Measurements from ENCODE around the gene ACBD6. TPM values are rescaled to one million over a fixed set of nuclear protein-coding genes. Genes with fewer than 3 reads are reported as not detected.

Gene ACBD6
- total RNA-seq, 2 donors from 2014 or later, result 43.2 to 54.5 TPM

DNA sequence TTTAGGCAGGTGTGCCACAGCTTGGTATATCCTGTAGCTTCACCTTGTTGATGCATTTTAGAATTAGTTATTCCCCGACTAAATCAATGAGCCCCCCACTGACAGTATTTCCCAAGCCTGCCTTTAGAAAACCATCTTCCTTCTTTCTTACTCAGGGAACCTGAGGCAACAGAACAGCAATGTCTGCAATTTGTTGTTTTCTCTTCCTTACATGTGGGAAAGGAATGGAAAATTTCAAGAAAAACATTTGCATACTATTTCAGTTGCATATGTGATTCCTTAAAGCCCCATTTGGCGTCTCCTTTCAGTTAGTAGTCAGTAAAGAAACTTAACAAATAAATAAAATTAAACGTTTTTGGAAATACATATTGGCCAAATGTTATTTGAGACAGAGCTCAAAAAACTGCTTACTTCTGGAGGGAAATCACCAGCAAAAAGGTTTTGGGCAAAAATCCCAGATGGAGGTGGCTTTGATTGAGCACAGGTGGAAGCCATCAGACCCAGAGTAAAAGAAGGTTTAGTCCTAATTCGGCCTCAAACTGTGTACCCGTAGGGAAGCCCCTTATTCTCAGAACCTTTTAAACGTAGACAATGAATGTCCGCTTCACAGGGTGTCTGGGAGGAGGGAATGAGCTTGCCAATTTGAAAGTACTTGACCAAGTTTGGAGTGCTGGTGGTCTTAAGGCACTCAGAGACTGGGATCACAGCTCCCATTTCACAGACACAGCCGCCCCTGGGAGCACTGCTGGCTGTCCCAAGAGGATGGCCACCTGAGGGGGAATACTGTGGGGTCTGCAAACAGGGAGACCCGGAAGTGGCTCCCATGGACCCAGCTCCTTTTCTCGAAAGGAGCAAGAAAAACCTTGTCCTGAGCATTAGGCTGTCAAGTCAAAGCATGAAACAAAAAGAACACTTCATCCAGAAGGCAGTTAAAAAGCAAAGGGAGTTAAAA, 263.0 kb downstream of the ACBD6 start:
- H3K4me3 Mint-ChIP-seq, result no peak overlapping the region
- peak; percentile 62 for DNase-seq
- H3K9me3 Mint-ChIP-seq, result no peaks in the 10 kb centered on the region
- WGBS, 2 experiments (ENCODE audit: insufficient coverage in 1 of 2, insufficient read length in 1 of 2), result 13 to 15% methylated on average over 7 to 10 of the region's 10 CpGs
- Histone ChIP-seq H3K4me3 (ENCODE audit: low read length) (no peak overlapping the region), H3K4me1 (ENCODE audit: control insufficient read depth, insufficient read depth, low read length) (peaks cover 2% of the 10 kb centered on the region), H3K9me3 (ENCODE audit: control insufficient read depth, low read length) (no peaks in the 10 kb centered on the region), H3K27me3 (ENCODE audit: control insufficient read depth, insufficient read depth, low read length, poor library complexity, severe bottlenecking) (peaks cover 87% of the 10 kb centered on the region), H3K27ac (ENCODE audit: low read depth, low read length) (no peak overlapping the region), H3K36me3 (ENCODE audit: control insufficient read depth, insufficient read depth, low read length) (no peaks in the 10 kb centered on the region), H3K9ac (ENCODE audit: extremely low read depth, low read length, poor library complexity, severe bottlenecking) (no peak overlapping the region)
- no peaks in the 10 kb centered on the region for H3K36me3 Mint-ChIP-seq (ENCODE audit: low read depth)
- H3K4me1 Mint-ChIP-seq, result peaks cover 31% of the 10 kb centered on the region
- TF ChIP-seq, protein P1, sequence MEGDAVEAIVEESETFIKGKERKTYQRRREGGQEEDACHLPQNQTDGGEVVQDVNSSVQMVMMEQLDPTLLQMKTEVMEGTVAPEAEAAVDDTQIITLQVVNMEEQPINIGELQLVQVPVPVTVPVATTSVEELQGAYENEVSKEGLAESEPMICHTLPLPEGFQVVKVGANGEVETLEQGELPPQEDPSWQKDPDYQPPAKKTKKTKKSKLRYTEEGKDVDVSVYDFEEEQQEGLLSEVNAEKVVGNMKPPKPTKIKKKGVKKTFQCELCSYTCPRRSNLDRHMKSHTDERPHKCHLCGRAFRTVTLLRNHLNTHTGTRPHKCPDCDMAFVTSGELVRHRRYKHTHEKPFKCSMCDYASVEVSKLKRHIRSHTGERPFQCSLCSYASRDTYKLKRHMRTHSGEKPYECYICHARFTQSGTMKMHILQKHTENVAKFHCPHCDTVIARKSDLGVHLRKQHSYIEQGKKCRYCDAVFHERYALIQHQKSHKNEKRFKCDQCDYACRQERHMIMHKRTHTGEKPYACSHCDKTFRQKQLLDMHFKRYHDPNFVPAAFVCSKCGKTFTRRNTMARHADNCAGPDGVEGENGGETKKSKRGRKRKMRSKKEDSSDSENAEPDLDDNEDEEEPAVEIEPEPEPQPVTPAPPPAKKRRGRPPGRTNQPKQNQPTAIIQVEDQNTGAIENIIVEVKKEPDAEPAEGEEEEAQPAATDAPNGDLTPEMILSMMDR (conservative IDR thresholded peaks at IDR 0.05), result no peak
- no peak overlapping the region for H3K27ac Mint-ChIP-seq
- H3K27me3 Mint-ChIP-seq (ENCODE audit: insufficient read depth), result peaks cover 87% of the 10 kb centered on the region

DNA sequence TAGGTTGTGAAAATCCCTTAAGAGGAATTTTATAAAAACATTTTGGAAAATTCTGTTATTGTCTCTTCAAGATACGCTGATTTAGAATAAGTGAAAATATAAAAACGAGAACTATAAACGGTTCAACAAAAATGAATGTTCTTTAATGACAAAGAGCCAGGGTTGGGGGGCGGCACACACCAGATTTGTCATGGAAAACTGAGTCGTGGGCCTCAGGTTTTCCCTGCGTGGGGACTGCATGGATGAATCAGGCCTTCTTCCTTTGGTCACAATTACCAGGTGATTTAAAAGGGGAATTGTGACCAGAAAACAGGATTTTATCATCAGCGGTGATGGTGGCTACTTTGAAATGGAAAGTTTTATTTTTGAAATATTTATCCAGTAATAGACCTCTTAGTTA, 263.7 kb downstream of the ACBD6 start:
- H3K9me3 ChIP-seq (ENCODE audit: control insufficient read depth, low read length), result no peaks in the 10 kb centered on the region
- H3K9ac ChIP-seq (ENCODE audit: extremely low read depth, low read length, poor library complexity, severe bottlenecking), result no peak overlapping the region
- peaks cover 3% of the 10 kb centered on the region for H3K4me1 ChIP-seq (ENCODE audit: control insufficient read depth, insufficient read depth, low read length)
- TF ChIP-seq, protein P1 (conservative IDR thresholded peaks at IDR 0.05), result no peak
- peaks cover 94% of the 10 kb centered on the region for H3K27me3 ChIP-seq (ENCODE audit: control insufficient read depth, insufficient read depth, low read length, poor library complexity, severe bottlenecking)
- WGBS, 2 experiments (ENCODE audit: insufficient coverage in 1 of 2, insufficient read length in 1 of 2), result 31 to 34% methylated on average over 6 to 7 of the region's 7 CpGs
- H3K27ac ChIP-seq (ENCODE audit: low read depth, low read length), result no peak overlapping the region
- Mint-ChIP-seq H3K4me1 (peaks cover 35% of the 10 kb centered on the region), H3K4me3 (no peak overlapping the region), H3K9me3 (no peaks in the 10 kb centered on the region), H3K36me3 (ENCODE audit: low read depth) (no peaks in the 10 kb centered on the region), H3K27ac (no peak overlapping the region), H3K27me3 (ENCODE audit: insufficient read depth) (peaks cover 92% of the 10 kb centered on the region)
- no peak for DNase-seq
- H3K36me3 ChIP-seq (ENCODE audit: control insufficient read depth, insufficient read depth, low read length), result no peaks in the 10 kb centered on the region
- H3K4me3 ChIP-seq (ENCODE audit: low read length), result no peak overlapping the region

Small RNA genes lying within 50 kb of the gene (microRNA-seq; reads per million reads assigned to microRNA genes)
- gene MIR3121 (ENCODE audit: borderline microRNAs expressed), result not detected

Other genes with a start within 250 kb of the ACBD6 start
- gene OVAAL, start 56.4 kb upstream of the ACBD6 start, total RNA-seq, result not detected
- 10 to 100 TPM; 39.3 to 50.9 TPM for gene XPR1, start 129.4 kb upstream of the ACBD6 start, total RNA-seq

All from endodermal cell (in vitro differentiated cells).